PC-9 (cell line): ENCODE results near the gene RET. TPM values are rescaled to one million over a fixed set of nuclear protein-coding genes. Genes with fewer than 3 reads are reported as not detected.

Experiments
- BruUV-seq: library from RNA; stranded (reverse); fragments of 400-500 nt; replicated peaks from 2 replicates; lab custom pipeline; 2021; lab: Mats Ljungman, UMichigan
- CTCF ChIA-PET: fragments of 300-600 bp; sonication (Branson Sonifier 250); formaldehyde crosslinking; loops from one replicate; lab custom pipeline; 2022; ENCODE audit warnings: antibody characterized with exemption; lab: Charles Lee
- POLR2A ChIA-PET: fragments of 300-600 bp; sonication (Branson Sonifier 250); formaldehyde crosslinking; loops from one replicate; lab custom pipeline; 2022; ENCODE audit warnings: antibody characterized with exemption; ENCODE audit not compliant: unreplicated experiment; lab: Charles Lee
- DNase-seq, 2 experiments: peaks; one replicate each; pipeline versions ENCODE4 v3.0.0 to v3.0.0-alpha.2; 2015 to 2022; ENCODE audit warnings: mixed read lengths in 1 of 2
- H2AFZ ChIP-seq: fragments of 200-600 bp; sonication (generic); 2 replicates; pipeline ENCODE4 v1.8.1; 2017; ENCODE audit warnings: antibody characterized with exemption
- H3F3A ChIP-seq: fragments of 200-600 bp; sonication (generic); 2 replicates; pipeline ENCODE4 v1.8.1; 2017; ENCODE audit warnings: antibody characterized with exemption, mild to moderate bottlenecking, low read depth; ENCODE audit not compliant: insufficient read depth
- H3K27ac ChIP-seq: fragments of 200-600 bp; sonication (generic); 2 replicates; pipeline ENCODE4 v1.6.1; 2016; ENCODE audit warnings: mixed run types
- H3K27me3 ChIP-seq: fragments of 200-600 bp; sonication (generic); 2 replicates; pipeline ENCODE4 v1.6.1; 2016; ENCODE audit warnings: low read depth, mixed run types; ENCODE audit not compliant: insufficient read depth
- H3K36me3 ChIP-seq: fragments of 200-600 bp; sonication (generic); 2 replicates; pipeline ENCODE4 v1.6.1; 2016; ENCODE audit warnings: low read depth, mixed run types
- H3K4me1 ChIP-seq: fragments of 200-600 bp; sonication (generic); replicated peaks from 2 replicates; pipeline ENCODE4 v1.6.1; 2016; ENCODE audit warnings: mixed run types; ENCODE audit not compliant: insufficient read depth
- H3K4me2 ChIP-seq: fragments of 200-600 bp; sonication (generic); 2 replicates; pipeline ENCODE4 v1.6.1; 2017; ENCODE audit warnings: mixed run types
- H3K4me3 ChIP-seq: fragments of 200-600 bp; sonication (generic); 2 replicates; pipeline ENCODE4 v1.6.1; 2016; ENCODE audit warnings: mixed run types
- H3K79me2 ChIP-seq: fragments of 200-600 bp; sonication (generic); 2 replicates; pipeline ENCODE4 v1.6.1; 2017; ENCODE audit warnings: low read depth, mixed run types
- H3K9me2 ChIP-seq: fragments of 200-600 bp; sonication (generic); 2 replicates; pipeline ENCODE4 v1.8.1; 2017; ENCODE audit warnings: mild to moderate bottlenecking; ENCODE audit not compliant: insufficient read depth
- H3K9me3 ChIP-seq: fragments of 200-600 bp; sonication (generic); 2 replicates; pipeline ENCODE4 v1.8.1; 2016; ENCODE audit warnings: low read depth; ENCODE audit not compliant: insufficient read depth
- H4K20me1 ChIP-seq: fragments of 200-600 bp; sonication (generic); 2 replicates; pipeline ENCODE4 v1.8.1; 2017; ENCODE audit not compliant: insufficient read depth
- EZH2 ChIP-seq: fragments of 200-600 bp; sonication (generic); IDR thresholded peaks from 2 replicates; pipeline ENCODE4 v1.8.0; 2017; ENCODE audit warnings: antibody characterized with exemption, low read depth
- intact Hi-C: fragments of 100-400 bp; cut with micrococcal nuclease; formaldehyde crosslinking; loops from one replicate; pipeline ENCODE4 v1.10.0; 2022; ENCODE audit not compliant: unreplicated experiment
- total RNA-seq: library from RNA; stranded (reverse); gene quantifications from 2 replicates; pipeline ENCODE4 v1.2.3, GENCODE V29; 2021
- TF ChIP-seq, protein P1 (sequence below): fragments of 200-600 bp; sonication (generic); conservative IDR thresholded peaks from 2 replicates; pipeline ENCODE4 v1.6.1; 2017; ENCODE audit warnings: mixed run types, antibody characterized with exemption, mild to moderate bottlenecking, moderate library complexity

The RET gene
- total RNA-seq, 1 experiment from 2014 or later, result not detected

DNA sequence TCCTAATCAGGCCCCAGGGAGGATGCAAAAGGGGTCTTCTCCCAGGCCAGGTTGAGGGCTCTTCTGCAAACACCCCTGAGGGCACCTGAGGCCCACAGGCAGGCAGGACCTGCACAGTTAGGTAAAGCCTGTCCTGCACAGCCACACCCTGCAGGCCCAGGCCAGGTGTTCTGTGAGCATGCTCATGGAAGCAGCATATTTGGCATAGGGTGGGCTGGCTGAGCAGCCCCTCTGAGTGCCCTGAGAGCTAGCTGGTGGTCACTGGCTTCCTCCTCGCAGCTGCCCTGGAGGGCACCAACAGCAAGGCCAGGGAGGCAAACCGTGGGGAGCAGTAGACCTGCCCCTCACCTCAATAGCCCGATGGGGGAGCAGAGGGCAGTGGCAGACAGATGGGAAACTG lies 3.7 kb upstream of the RET start:
- H3K79me2 ChIP-seq, result no peaks in the 10 kb centered on the region
- peaks cover 13% of the 10 kb centered on the region; the same call in 1 of the 2 replicates for H3K27me3 ChIP-seq
- CTCF ChIA-PET, result no interaction called here

GRCh38 chr10:43073721-43074120 lies 3.1 kb upstream of the RET start:
- no peak for DNase-seq
- H3K4me1 ChIP-seq, result no peaks in the 10 kb centered on the region
- H4K20me1 ChIP-seq, result no peaks in the 10 kb centered on the region
- CTCF ChIA-PET, result no interaction called here
- TF ChIP-seq EZH2, result no peak
- TF ChIP-seq, protein P1, sequence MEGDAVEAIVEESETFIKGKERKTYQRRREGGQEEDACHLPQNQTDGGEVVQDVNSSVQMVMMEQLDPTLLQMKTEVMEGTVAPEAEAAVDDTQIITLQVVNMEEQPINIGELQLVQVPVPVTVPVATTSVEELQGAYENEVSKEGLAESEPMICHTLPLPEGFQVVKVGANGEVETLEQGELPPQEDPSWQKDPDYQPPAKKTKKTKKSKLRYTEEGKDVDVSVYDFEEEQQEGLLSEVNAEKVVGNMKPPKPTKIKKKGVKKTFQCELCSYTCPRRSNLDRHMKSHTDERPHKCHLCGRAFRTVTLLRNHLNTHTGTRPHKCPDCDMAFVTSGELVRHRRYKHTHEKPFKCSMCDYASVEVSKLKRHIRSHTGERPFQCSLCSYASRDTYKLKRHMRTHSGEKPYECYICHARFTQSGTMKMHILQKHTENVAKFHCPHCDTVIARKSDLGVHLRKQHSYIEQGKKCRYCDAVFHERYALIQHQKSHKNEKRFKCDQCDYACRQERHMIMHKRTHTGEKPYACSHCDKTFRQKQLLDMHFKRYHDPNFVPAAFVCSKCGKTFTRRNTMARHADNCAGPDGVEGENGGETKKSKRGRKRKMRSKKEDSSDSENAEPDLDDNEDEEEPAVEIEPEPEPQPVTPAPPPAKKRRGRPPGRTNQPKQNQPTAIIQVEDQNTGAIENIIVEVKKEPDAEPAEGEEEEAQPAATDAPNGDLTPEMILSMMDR, result no peak
- BruUV-seq, result no TSS peak
- H2AFZ ChIP-seq, result no peak overlapping the region
- H3K4me3 ChIP-seq, result no peak overlapping the region
- no peaks in the 10 kb centered on the region for H3F3A ChIP-seq
- H3K36me3 ChIP-seq, result no peaks in the 10 kb centered on the region
- intact Hi-C loops, result no loop called here
- no peaks in the 10 kb centered on the region for H3K9me3 ChIP-seq
- H3K27ac ChIP-seq, result no peak overlapping the region
- POLR2A ChIA-PET, result no interaction called here
- H3K4me2 ChIP-seq, result no peak overlapping the region
- no peaks in the 10 kb centered on the region for H3K9me2 ChIP-seq
- peaks cover 13% of the 10 kb centered on the region; the same call in 1 of the 2 replicates for H3K27me3 ChIP-seq
- H3K79me2 ChIP-seq, result no peaks in the 10 kb centered on the region

More for the DNA sequence above, 3.7 kb upstream of the RET start:
- no peaks in the 10 kb centered on the region for H3K36me3 ChIP-seq
- H3K4me2 ChIP-seq, result no peak overlapping the region
- POLR2A ChIA-PET, result no interaction called here
- no peak overlapping the region for H3K27ac ChIP-seq
- no peaks in the 10 kb centered on the region for H3K9me3 ChIP-seq
- H3K9me2 ChIP-seq, result no peaks in the 10 kb centered on the region
- no peaks in the 10 kb centered on the region for H3K4me1 ChIP-seq
- H2AFZ ChIP-seq, result no peak overlapping the region
- H4K20me1 ChIP-seq, result no peaks in the 10 kb centered on the region
- no TSS peak for BruUV-seq
- H3K4me3 ChIP-seq, result no peak overlapping the region
- H3F3A ChIP-seq, result no peaks in the 10 kb centered on the region
- TF ChIP-seq, protein P1, result no peak
- TF ChIP-seq EZH2, result no peak
- intact Hi-C loops, result no loop called here
- DNase-seq, result no peak

GRCh38 chr10:43074409-43074808 lies 2.5 kb upstream of the RET start:
- Histone ChIP-seq H4K20me1 (no peaks in the 10 kb centered on the region), H3K27me3 (peaks cover 13% of the 10 kb centered on the region; the same call in 1 of the 2 replicates), H3K4me3 (no peak overlapping the region), H3K4me1 (no peaks in the 10 kb centered on the region), H3K4me2 (no peak overlapping the region), H3F3A (no peaks in the 10 kb centered on the region), H2AFZ (no peak overlapping the region), H3K36me3 (no peaks in the 10 kb centered on the region), H3K9me3 (no peaks in the 10 kb centered on the region), H3K9me2 (no peaks in the 10 kb centered on the region), H3K79me2 (no peaks in the 10 kb centered on the region), H3K27ac (no peak overlapping the region)
- ChIA-PET POLR2A (no interaction called here), CTCF (no interaction called here)
- no peak for DNase-seq
- no TSS peak for BruUV-seq
- intact Hi-C loops, result no loop called here
- TF ChIP-seq, protein P1, result no peak
- TF ChIP-seq EZH2, result no peak
